Measurements from ENCODE around the gene ZFP92. TPM values are rescaled to one million over a fixed set of nuclear protein-coding genes. Genes with fewer than 3 reads are reported as not detected.
"Not testable (repeated sequence)": the region's sequence is repeated elsewhere in the genome, so short reads cannot be mapped to it uniquely, and the experiment has no call there.

ZFP92 gene
- total RNA-seq, 1 experiment from 2014 or later = not detected

- H3K4me3 ChIP-seq = no peak overlapping the region
- intact Hi-C loops (cut with micrococcal nuclease; ENCODE audit: unreplicated experiment) = no loop called here
- no peaks in the 10 kb centered on the region for H3K79me2 ChIP-seq (ENCODE audit: low read depth)
- H4K20me1 ChIP-seq (ENCODE audit: insufficient read depth) = no peaks in the 10 kb centered on the region
- H3F3A ChIP-seq (ENCODE audit: insufficient read depth, low read depth) = no peaks in the 10 kb centered on the region
- CTCF ChIA-PET = no interaction called here
- no peaks in the 10 kb centered on the region for H3K9me2 ChIP-seq (ENCODE audit: insufficient read depth)
- POLR2A ChIA-PET (ENCODE audit: unreplicated experiment) = no interaction called here
- no peak overlapping the region for H3K4me2 ChIP-seq
- H3K27me3 ChIP-seq (ENCODE audit: insufficient read depth, low read depth) = peaks cover 20% of the 10 kb centered on the region; the same call in 1 of the 2 replicates
- H3K9me3 ChIP-seq (ENCODE audit: insufficient read depth, low read depth) = no peaks in the 10 kb centered on the region
- no peak overlapping the region for H3K27ac ChIP-seq
- DNase-seq = no peak
- no peak overlapping the region for H2AFZ ChIP-seq
- no TSS peak for BruUV-seq (replicated peaks)
- H3K36me3 ChIP-seq (ENCODE audit: low read depth) = no peaks in the 10 kb centered on the region
- TF ChIP-seq EZH2 (IDR thresholded peaks at IDR 0.05; ENCODE audit: low read depth) (no peak), CTCF (conservative IDR thresholded peaks at IDR 0.05) (no peak)
- no peaks in the 10 kb centered on the region for H3K4me1 ChIP-seq (replicated peaks; ENCODE audit: insufficient read depth)
Observed at GRCh38 chrX:153388722-153389459, 22.4 kb upstream of the ZFP92 start.

DNA sequence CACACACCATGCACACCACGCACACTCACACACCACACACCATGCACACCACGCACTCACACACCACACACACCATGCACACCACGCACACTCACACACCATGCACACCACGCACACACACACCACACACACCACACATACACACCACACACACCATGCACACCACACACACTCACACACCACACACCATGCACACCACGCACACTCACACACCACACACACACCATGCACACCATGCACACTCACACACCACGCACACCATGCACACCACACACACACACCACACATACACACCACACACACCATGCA lies 21.9 kb upstream of the ZFP92 start:
- H2AFZ ChIP-seq; H3K4me1 ChIP-seq (replicated peaks; ENCODE audit: insufficient read depth); H3K27ac ChIP-seq; DNase-seq; H3K79me2 ChIP-seq (ENCODE audit: low read depth); H3K4me2 ChIP-seq; intact Hi-C loops (cut with micrococcal nuclease; ENCODE audit: unreplicated experiment); H3K9me2 ChIP-seq (ENCODE audit: insufficient read depth); CTCF ChIA-PET; H3K9me3 ChIP-seq (ENCODE audit: insufficient read depth, low read depth); H3K4me3 ChIP-seq; H3K36me3 ChIP-seq (ENCODE audit: low read depth); H3F3A ChIP-seq (ENCODE audit: insufficient read depth, low read depth); BruUV-seq (replicated peaks); H4K20me1 ChIP-seq (ENCODE audit: insufficient read depth); POLR2A ChIA-PET (ENCODE audit: unreplicated experiment): not testable (repeated sequence)
- H3K27me3 ChIP-seq (ENCODE audit: insufficient read depth, low read depth) = peaks cover 20% of the 10 kb centered on the region; the same call in 1 of the 2 replicates

DNA sequence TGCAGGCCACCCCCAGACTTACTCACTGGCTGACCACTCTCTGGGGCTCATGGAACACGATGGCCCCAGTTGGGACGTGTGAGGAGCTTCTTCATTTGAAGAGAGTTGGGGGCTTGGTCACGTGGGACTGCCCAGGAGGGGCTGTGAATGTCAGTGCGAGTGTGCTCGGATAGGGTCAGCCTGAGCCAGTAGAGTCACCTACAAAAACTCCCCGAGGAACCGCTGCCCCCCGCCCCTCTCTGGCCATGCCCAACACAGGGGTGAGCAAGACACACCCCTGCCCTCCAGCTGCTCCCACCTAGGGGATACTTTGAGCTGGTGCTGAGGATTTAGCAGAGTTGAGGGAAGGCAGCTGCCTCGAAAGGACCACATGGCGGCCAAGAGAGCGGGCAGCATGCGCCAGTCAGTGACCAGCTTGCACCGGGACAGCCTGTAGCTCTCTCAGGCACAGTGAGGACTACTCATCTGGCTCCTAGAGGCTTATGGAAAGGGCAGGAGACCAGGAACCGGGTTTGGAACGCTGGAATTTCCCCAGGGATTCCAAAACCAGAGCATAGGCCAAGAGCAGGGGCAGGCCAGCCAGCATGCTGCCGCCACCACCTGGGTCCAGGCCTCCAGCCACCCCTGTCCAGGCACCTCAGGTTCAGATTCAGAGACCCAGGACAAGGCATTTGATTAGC lies 18.5 kb upstream of the ZFP92 start:
- no peak overlapping the region for H2AFZ ChIP-seq
- TF ChIP-seq EZH2 (IDR thresholded peaks at IDR 0.05; ENCODE audit: low read depth) (no peak), CTCF (conservative IDR thresholded peaks at IDR 0.05) (no peak)
- DNase-seq = no peak
- H4K20me1 ChIP-seq (ENCODE audit: insufficient read depth) = no peaks in the 10 kb centered on the region
- no peak overlapping the region for H3K27ac ChIP-seq
- ChIA-PET CTCF (no interaction called here), POLR2A (ENCODE audit: unreplicated experiment) (no interaction called here)
- no peaks in the 10 kb centered on the region for H3K36me3 ChIP-seq (ENCODE audit: low read depth)
- no TSS peak for BruUV-seq (replicated peaks)
- no peaks in the 10 kb centered on the region for H3K79me2 ChIP-seq (ENCODE audit: low read depth)
- H3K9me3 ChIP-seq (ENCODE audit: insufficient read depth, low read depth) = no peaks in the 10 kb centered on the region
- intact Hi-C loops (cut with micrococcal nuclease; ENCODE audit: unreplicated experiment) = no loop called here
- H3K9me2 ChIP-seq (ENCODE audit: insufficient read depth) = no peaks in the 10 kb centered on the region
- H3K27me3 ChIP-seq (ENCODE audit: insufficient read depth, low read depth) = peaks cover 30% of the 10 kb centered on the region
- H3K4me1 ChIP-seq (replicated peaks; ENCODE audit: insufficient read depth) = no peaks in the 10 kb centered on the region
- H3K4me3 ChIP-seq = no peak overlapping the region
- no peaks in the 10 kb centered on the region for H3F3A ChIP-seq (ENCODE audit: insufficient read depth, low read depth)
- H3K4me2 ChIP-seq = no peak overlapping the region
